Suprapubic skin (tissue), 4 donors: ENCODE data around the gene DNAJC1.

Experiments used
- CTCF ChIP-seq, 2 donors: fragments of 200-600 bp in 1 of 2; fragments of 450-650 bp in 1 of 2; sonication (generic) in 1 of 2; IDR thresholded peaks; one replicate each; pipeline ENCODE4 v1.5.1; 2016 to 2019; ENCODE audit warnings: antibody characterized with exemption in 2 of 2, mild to moderate bottlenecking in 1 of 2, moderate library complexity in 1 of 2
- POLR2A ChIP-seq, 2 donors: fragments of 450-650 bp; IDR thresholded peaks; one replicate each; pipeline ENCODE4 v1.6.1; 2017; ENCODE audit warnings: antibody characterized with exemption in 2 of 2, mild to moderate bottlenecking in 2 of 2, moderate library complexity in 2 of 2
- POLR2AphosphoS5 ChIP-seq, 3 donors: sonication (generic); formaldehyde crosslinking; IDR thresholded peaks; one replicate each; pipeline ENCODE4 v1.6.1; 2017; ENCODE audit warnings: antibody characterized with exemption in 3 of 3

- TF ChIP-seq POLR2A (IDR thresholded peaks at IDR 0.05) (no peak), CTCF (IDR thresholded peaks at IDR 0.05) (no peak), POLR2AphosphoS5 (IDR thresholded peaks at IDR 0.05) (no peak)
These were observed 13.9 kb upstream of the DNAJC1 start for GRCh38 chr10:22017283-22018020.
